HepG2 (cell line): ENCODE results near the gene BBS4. TPM values are rescaled to one million over a fixed set of nuclear protein-coding genes. Genes with fewer than 3 reads are reported as not detected.

Source experiments
- ATAC-seq: fragments of 200-7000 bp; cut with Tn5 transposase; 3 replicates; pipeline ENCODE4 v1.9.1; 2020; ENCODE audit warnings: mild to moderate bottlenecking, moderate library complexity
- BruUV-seq: library from RNA; stranded (reverse); fragments of 400-500 nt; replicated peaks from 2 replicates; lab custom pipeline; 2021; lab: Mats Ljungman, UMichigan
- CTCF ChIA-PET: fragments of 300-600 bp; formaldehyde crosslinking; extraction: SDS; loops from one replicate; lab custom pipeline; 2021; ENCODE audit warnings: low total read pairs, inconsistent platforms, low intra/inter-chr PET ratio; lab: Yijun Ruan, JAX
- POLR2A ChIA-PET: fragments of 350-600 bp; sonication (Branson Sonifier 250); formaldehyde crosslinking; loops from one replicate; lab custom pipeline; 2020; ENCODE audit warnings: antibody characterized with exemption, inconsistent platforms; lab: Yijun Ruan, JAX
- DNase-seq: peaks from one replicate; pipeline ENCODE4 v3.0.0-alpha.2; 2015; ENCODE audit warnings: low spot score
- FAIRE-seq: peaks from 3 replicates; lab custom pipeline; 2011; peaks lifted over from hg19 to GRCh38; lab: Jason Lieb, UNC
- H2AFZ ChIP-seq: one replicate; pipeline ENCODE4 v1.6.1; 2011; ENCODE audit warnings: low read length, inconsistent platforms
- H3K27ac ChIP-seq: fragments of 300-600 bp; 3 replicates; pipeline ENCODE4 v1.8.0; 2011; ENCODE audit warnings: mixed run types, mild to moderate bottlenecking, mixed read lengths, low read length, inconsistent platforms; ENCODE audit not compliant: insufficient read depth; ENCODE audit errors: extremely low read length
- H3K27me3 ChIP-seq, 2 experiments: fragments of 200-600 bp in 1 of 2; 2 replicates in 1 of 2; 3 replicates in 1 of 2; pipeline versions ENCODE4 v1.6.0 to v1.8.0; 2011; ENCODE audit warnings: low read length in 2 of 2, mild to moderate bottlenecking in 2 of 2, moderate library complexity in 2 of 2, inconsistent platforms in 1 of 2; ENCODE audit not compliant: insufficient read depth in 2 of 2, control insufficient read depth in 1 of 2
- H3K36me3 ChIP-seq, 2 experiments: fragments of 200-600 bp in 1 of 2; replicated peaks in 1 of 2; 2 replicates in 1 of 2; 3 replicates in 1 of 2; pipeline versions ENCODE4 v1.5.1 to v1.8.0; 2011; ENCODE audit warnings: low read length in 2 of 2, inconsistent platforms in 1 of 2; ENCODE audit not compliant: insufficient read depth in 2 of 2, control insufficient read depth in 1 of 2
- H3K4me1 ChIP-seq: 2 replicates; pipeline ENCODE4 v1.5.1; 2012; ENCODE audit warnings: low read length, inconsistent platforms; ENCODE audit not compliant: insufficient read depth
- H3K4me2 ChIP-seq: 2 replicates; pipeline ENCODE4 v1.6.0; 2011; ENCODE audit warnings: low read depth, low read length, inconsistent platforms
- H3K4me3 ChIP-seq, 3 experiments: fragments of 200-600 bp in 1 of 3; sonication (generic), shearing (Covaris generic) in 1 of 3; replicated peaks in 1 of 3; 2 replicates each; pipeline ENCODE4 v1.5.1; 2011 to 2016; ENCODE audit warnings: low read length in 3 of 3, inconsistent platforms in 2 of 3, low read depth in 2 of 3, mild to moderate bottlenecking in 2 of 3, control low read depth in 1 of 3, mixed read lengths in 1 of 3; ENCODE audit not compliant: insufficient read depth in 1 of 3
- H3K79me2 ChIP-seq: one replicate; pipeline ENCODE4 v1.6.1; 2011; ENCODE audit warnings: low read length, inconsistent platforms; ENCODE audit not compliant: insufficient read depth
- H3K9ac ChIP-seq: 2 replicates; pipeline ENCODE4 v1.6.0; 2011; ENCODE audit warnings: mild to moderate bottlenecking, low read depth, low read length, inconsistent platforms; ENCODE audit not compliant: insufficient read depth
- H3K9me3 ChIP-seq: 2 replicates; pipeline ENCODE4 v1.5.1; 2012; ENCODE audit warnings: mild to moderate bottlenecking, low read length
- H4K20me1 ChIP-seq: 2 replicates; pipeline ENCODE4 v1.6.0; 2011; ENCODE audit warnings: inconsistent platforms, mild to moderate bottlenecking, low read length, moderate library complexity; ENCODE audit not compliant: insufficient read depth
- DDIT3 ChIP-seq: sonication (generic); formaldehyde crosslinking; IDR thresholded peaks from 2 replicates; pipeline ENCODE4 v1.4.0; 2020; ENCODE audit warnings: mild to moderate bottlenecking, missing genetic modification reagents
- NR3C1 ChIP-seq: sonication (generic); formaldehyde crosslinking; IDR thresholded peaks from 2 replicates; pipeline ENCODE4 v1.4.0; 2020; ENCODE audit warnings: missing genetic modification reagents
- PAF1 ChIP-seq: IDR thresholded peaks from 2 replicates; pipeline ENCODE4 v1.6.1; 2016; ENCODE audit warnings: missing genetic modification reagents, missing compliant biosample characterization
- RAD21 ChIP-seq: fragments of 450-650 bp; formaldehyde crosslinking; IDR thresholded peaks from 2 replicates; pipeline ENCODE4 v1.5.0; 2020; ENCODE audit warnings: mild to moderate bottlenecking
- RBFOX2 ChIP-seq: fragments of 200-400 bp; formaldehyde crosslinking; IDR thresholded peaks from 2 replicates; pipeline ENCODE4 v1.6.1; 2017; ENCODE audit warnings: low read depth, mild to moderate bottlenecking, low read length
- TBL1XR1 ChIP-seq: fragments of 150-350 bp; IDR thresholded peaks from 2 replicates; pipeline ENCODE4 v1.6.1; 2014; ENCODE audit warnings: borderline replicate concordance, low read length; ENCODE audit not compliant: partially characterized antibody
- XRCC5 ChIP-seq: fragments of 200-400 bp; formaldehyde crosslinking; optimal IDR thresholded peaks from 2 replicates; pipeline ENCODE3; 2017; ENCODE audit warnings: mild to moderate bottlenecking, low read length
- ZFYVE20 ChIP-seq: sonication (generic); formaldehyde crosslinking; IDR thresholded peaks from 2 replicates; pipeline ENCODE4 v1.8.0; 2023; ENCODE audit warnings: low read depth, mild to moderate bottlenecking, moderate library complexity, missing genetic modification reagents, borderline replicate concordance
- ZNF17 ChIP-seq: sonication (generic); formaldehyde crosslinking; IDR thresholded peaks from 2 replicates; pipeline ENCODE4 v1.5.0; 2020; ENCODE audit warnings: mild to moderate bottlenecking, missing genetic modification reagents
- ZNF605 ChIP-seq: sonication (generic); formaldehyde crosslinking; IDR thresholded peaks from 2 replicates; pipeline ENCODE4 v1.8.0; 2022; ENCODE audit warnings: mild to moderate bottlenecking, missing genetic modification reagents
- ZNF780A ChIP-seq: sonication (generic); formaldehyde crosslinking; IDR thresholded peaks from 2 replicates; pipeline ENCODE4 v1.8.0; 2022; ENCODE audit warnings: mild to moderate bottlenecking, missing genetic modification reagents, moderate library complexity
- WGBS: methylation state at CpG from one replicate; pipeline ENCODE4 v1.1.6; 2017; ENCODE audit warnings: low lambda C conversion rate; 5-methylcytosine and 5-hydroxymethylcytosine counted together
- in situ Hi-C: cut with HindIII; loops from 2 replicates; pipeline ENCODE4 v1.10.0; 2017; ENCODE audit warnings: low pct_unique_long_range_greater_than_20kb; ENCODE audit not compliant: extremely low pct_ligation_motif_present
- intact Hi-C: fragments of 100-400 bp; cut with micrococcal nuclease; formaldehyde crosslinking; loops from one replicate; pipeline ENCODE4 v1.10.0; 2022; ENCODE audit not compliant: unreplicated experiment
- polyA plus RNA-seq, 8 experiments: library from polyadenylated mRNA; depleted of rRNA in 3 of 8; stranded (reverse) in 7 of 8; unstranded in 1 of 8; fragments of >200 nt; fragmentation: Illumina TruSeq in 4 of 8; extraction: Trizol in 4 of 8; gene quantifications; 2 replicates each; pipeline versions ENCODE4 v1.2.1 to v1.2.3, GENCODE V29; 2011 to 2016; ENCODE audit warnings: low read depth in 4 of 8, missing spikeins in 1 of 8, mixed read lengths in 1 of 8; ENCODE audit not compliant: insufficient read depth in 1 of 8
- total RNA-seq, 5 experiments: library from RNA; depleted of rRNA; stranded (reverse); fragments of >200 nt; fragmentation: Illumina TruSeq; extraction: Trizol; gene quantifications; 2 replicates each; pipeline ENCODE4 v1.2.3, GENCODE V29; 2016; ENCODE audit warnings: low read depth in 1 of 5
- TF ChIP-seq, protein P1 (sequence below): sonication (generic); formaldehyde crosslinking; IDR thresholded peaks from 2 replicates; pipeline ENCODE4 v1.8.0; 2023; ENCODE audit warnings: mild to moderate bottlenecking, missing genetic modification reagents
- TF ChIP-seq, protein P2 (sequence below): sonication (generic); formaldehyde crosslinking; IDR thresholded peaks from 2 replicates; pipeline ENCODE4 v1.4.0; 2020; ENCODE audit warnings: low read depth, missing genetic modification reagents

BBS4 gene
- total and polyA plus RNA-seq, 2 of the 13 experiments (the other 11 are each of a cell fraction or from before 2014, with no cell fraction given) = 16.0 to 21.3 TPM

DNA sequence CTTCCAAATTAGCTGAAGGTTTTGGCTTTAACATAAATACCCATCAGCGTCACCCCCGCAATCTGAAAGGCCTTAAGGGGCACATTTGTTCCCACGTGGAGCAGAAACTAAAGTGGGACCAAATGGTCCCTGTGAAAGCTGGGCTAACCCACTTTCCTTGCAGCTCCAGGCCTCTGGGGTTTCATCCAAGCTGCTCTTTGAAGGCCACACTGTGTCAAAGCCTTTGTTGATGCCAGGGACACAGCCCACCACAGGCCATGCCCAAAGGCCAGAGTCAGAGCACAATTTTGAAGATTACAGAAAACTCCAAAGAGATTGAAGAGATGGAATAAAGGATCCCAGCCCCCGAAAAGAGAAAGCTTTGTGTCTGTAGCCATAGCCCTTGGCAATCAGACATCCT, 100.2 kb downstream of the BBS4 start:
- FAIRE-seq (no peak), DNase-seq (no peak), ATAC-seq (no peak)
- Histone ChIP-seq H3K9me3 (no peaks in the 10 kb centered on the region), H3K4me2 (peak overlapping the region; percentile 32; the same call in 1 of the 2 replicates), H4K20me1 (no peaks in the 10 kb centered on the region), H3K9ac (no peak overlapping the region), H3K27ac (no peak overlapping the region), H2AFZ (peak overlapping the region; percentile 74), H3K4me1 (peaks cover 39% of the 10 kb centered on the region), H3K4me3 (no peak overlapping the region), H3K27me3 (peaks cover 0 to 9% of the 10 kb centered on the region in 2 experiments; a peak in 1 of 5 replicates), H3K36me3 (no peaks in the 10 kb centered on the region), H3K79me2 (peaks cover 21% of the 10 kb centered on the region)
- TF ChIP-seq DDIT3 (CRISPR knock-in tag) (no peak), ZNF780A (CRISPR knock-in tag) (no peak), NR3C1 (no peak), RAD21 (CRISPR knock-in tag) (no peak), XRCC5 (no peak), RBFOX2 (no peak), ZFYVE20 (CRISPR knock-in tag) (no peak), ZNF605 (CRISPR knock-in tag) (no peak), TBL1XR1 (no peak), PAF1 (CRISPR knock-in tag) (no peak), ZNF17 (CRISPR knock-in tag) (no peak)
- TF ChIP-seq, protein P1, sequence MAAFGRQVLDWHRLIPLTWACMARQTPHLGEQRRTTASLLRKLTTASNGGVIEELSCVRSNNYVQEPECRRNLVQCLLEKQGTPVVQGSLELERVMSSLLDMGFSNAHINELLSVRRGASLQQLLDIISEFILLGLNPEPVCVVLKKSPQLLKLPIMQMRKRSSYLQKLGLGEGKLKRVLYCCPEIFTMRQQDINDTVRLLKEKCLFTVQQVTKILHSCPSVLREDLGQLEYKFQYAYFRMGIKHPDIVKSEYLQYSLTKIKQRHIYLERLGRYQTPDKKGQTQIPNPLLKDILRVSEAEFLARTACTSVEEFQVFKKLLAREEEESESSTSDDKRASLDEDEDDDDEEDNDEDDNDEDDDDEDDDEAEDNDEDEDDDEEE (CRISPR knock-in tag) = no peak
- TF ChIP-seq, protein P2, sequence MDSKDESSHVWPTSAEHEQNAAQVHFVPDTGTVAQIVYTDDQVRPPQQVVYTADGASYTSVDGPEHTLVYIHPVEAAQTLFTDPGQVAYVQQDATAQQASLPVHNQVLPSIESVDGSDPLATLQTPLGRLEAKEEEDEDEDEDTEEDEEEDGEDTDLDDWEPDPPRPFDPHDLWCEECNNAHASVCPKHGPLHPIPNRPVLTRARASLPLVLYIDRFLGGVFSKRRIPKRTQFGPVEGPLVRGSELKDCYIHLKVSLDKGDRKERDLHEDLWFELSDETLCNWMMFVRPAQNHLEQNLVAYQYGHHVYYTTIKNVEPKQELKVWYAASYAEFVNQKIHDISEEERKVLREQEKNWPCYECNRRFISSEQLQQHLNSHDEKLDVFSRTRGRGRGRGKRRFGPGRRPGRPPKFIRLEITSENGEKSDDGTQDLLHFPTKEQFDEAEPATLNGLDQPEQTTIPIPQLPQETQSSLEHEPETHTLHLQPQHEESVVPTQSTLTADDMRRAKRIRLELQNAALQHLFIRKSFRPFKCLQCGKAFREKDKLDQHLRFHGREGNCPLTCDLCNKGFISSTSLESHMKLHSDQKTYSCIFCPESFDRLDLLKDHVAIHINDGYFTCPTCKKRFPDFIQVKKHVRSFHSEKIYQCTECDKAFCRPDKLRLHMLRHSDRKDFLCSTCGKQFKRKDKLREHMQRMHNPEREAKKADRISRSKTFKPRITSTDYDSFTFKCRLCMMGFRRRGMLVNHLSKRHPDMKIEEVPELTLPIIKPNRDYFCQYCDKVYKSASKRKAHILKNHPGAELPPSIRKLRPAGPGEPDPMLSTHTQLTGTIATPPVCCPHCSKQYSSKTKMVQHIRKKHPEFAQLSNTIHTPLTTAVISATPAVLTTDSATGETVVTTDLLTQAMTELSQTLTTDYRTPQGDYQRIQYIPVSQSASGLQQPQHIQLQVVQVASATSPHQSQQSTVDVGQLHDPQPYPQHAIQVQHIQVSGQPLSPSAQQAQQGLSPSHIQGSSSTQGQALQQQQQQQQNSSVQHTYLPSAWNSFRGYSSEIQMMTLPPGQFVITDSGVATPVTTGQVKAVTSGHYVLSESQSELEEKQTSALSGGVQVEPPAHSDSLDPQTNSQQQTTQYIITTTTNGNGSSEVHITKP (CRISPR knock-in tag) = no peak
- in situ Hi-C loops = no loop called here
- no TSS peak for BruUV-seq
- POLR2A ChIA-PET = no interaction called here
- WGBS = 67% methylated on average over 4 of the region's 4 CpGs
- intact Hi-C loops = no loop called here
- CTCF ChIA-PET = no interaction called here
